ENCODE results near the gene BLM.

- TF ChIP-seq POLR2A (IDR thresholded peaks at IDR 0.05; ENCODE audit: low read depth, low read length) = no peak
- no peak for TF ChIP-seq TAF1 (IDR thresholded peaks at IDR 0.05; ENCODE audit: borderline replicate concordance, low read depth, low read length)
These were observed 121.0 kb downstream of the BLM start for GRCh38 chr15:90838139-90838538.

All from GM12892 (cell line).